ENCODE data around the gene TMEM176A.

The TMEM176A gene

DNA sequence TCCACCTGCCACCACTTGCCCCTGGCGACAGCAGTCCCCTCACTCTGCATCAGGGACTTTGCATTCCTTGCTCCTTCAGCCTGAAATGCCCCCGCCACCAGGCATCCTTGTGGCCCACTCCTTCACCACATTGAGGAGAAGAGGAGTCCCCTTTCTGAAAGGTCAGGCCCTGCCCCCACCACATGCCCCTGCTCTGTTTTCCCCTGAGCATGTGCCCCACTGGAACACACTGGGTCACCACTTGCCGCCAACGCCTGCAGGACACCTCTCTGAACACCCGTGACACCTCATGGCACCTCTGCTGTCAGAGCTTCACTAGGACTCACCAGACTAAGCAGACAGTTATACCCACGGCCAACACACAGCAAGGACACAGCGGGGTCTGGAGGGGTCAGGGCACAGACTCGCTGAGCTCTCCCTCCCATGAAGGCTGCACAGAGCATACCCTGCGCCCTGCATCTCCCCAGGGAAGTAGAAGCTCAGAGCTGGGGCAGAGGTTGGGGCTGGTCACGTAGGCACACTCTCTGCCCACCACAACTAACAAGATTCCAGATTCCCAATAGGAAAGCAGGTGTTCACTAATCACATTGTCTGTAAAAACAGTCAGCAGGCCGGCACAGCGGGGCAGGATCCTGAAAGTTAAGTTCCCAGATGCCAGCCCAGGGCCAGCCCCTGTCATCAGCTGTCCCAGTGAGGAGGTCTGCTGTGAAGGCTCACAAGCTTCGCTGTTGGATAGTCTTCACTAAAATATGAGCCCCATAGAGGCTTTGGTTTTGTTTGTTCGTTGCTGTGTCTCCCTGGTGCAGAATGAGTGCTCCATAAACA, 45.9 kb downstream of the TMEM176A start:
- TF ChIP-seq, protein P1, sequence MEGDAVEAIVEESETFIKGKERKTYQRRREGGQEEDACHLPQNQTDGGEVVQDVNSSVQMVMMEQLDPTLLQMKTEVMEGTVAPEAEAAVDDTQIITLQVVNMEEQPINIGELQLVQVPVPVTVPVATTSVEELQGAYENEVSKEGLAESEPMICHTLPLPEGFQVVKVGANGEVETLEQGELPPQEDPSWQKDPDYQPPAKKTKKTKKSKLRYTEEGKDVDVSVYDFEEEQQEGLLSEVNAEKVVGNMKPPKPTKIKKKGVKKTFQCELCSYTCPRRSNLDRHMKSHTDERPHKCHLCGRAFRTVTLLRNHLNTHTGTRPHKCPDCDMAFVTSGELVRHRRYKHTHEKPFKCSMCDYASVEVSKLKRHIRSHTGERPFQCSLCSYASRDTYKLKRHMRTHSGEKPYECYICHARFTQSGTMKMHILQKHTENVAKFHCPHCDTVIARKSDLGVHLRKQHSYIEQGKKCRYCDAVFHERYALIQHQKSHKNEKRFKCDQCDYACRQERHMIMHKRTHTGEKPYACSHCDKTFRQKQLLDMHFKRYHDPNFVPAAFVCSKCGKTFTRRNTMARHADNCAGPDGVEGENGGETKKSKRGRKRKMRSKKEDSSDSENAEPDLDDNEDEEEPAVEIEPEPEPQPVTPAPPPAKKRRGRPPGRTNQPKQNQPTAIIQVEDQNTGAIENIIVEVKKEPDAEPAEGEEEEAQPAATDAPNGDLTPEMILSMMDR (IDR thresholded peaks at IDR 0.05; ENCODE audit: extremely low read depth, insufficient read depth, missing control alignments), result no peak
- in situ Hi-C loops (cut with MboI; ENCODE audit: low pct_unique_long_range_greater_than_20kb, low sequenced_read_pairs, unreplicated experiment), result no loop called here
- DNase-seq (ENCODE audit: low spot score), result no peak

DNA sequence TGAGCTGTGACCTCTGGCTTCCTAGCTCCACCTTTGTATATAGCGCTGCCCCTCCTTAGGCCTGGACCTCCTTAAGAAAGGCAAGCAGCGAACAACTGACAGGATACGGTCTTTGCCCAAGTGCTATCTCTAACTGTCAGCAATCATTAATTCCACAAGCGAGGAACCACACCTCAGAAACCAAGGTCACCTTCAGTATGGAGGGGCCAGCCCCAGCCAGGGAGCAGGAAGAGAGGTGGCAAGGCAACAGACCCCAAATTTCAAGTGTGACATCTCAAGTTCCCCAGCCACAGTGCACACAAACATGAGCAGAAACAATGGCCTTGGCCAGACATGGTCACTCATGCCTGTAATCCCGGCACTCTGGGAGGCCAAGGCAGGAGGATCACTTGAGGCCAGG, 47.0 kb downstream of the TMEM176A start:
- DNase-seq (ENCODE audit: low spot score), result no peak
- TF ChIP-seq, protein P1 (IDR thresholded peaks at IDR 0.05; ENCODE audit: extremely low read depth, insufficient read depth, missing control alignments), result no peak
- in situ Hi-C loops (cut with MboI; ENCODE audit: low pct_unique_long_range_greater_than_20kb, low sequenced_read_pairs, unreplicated experiment), result no loop called here

DNA sequence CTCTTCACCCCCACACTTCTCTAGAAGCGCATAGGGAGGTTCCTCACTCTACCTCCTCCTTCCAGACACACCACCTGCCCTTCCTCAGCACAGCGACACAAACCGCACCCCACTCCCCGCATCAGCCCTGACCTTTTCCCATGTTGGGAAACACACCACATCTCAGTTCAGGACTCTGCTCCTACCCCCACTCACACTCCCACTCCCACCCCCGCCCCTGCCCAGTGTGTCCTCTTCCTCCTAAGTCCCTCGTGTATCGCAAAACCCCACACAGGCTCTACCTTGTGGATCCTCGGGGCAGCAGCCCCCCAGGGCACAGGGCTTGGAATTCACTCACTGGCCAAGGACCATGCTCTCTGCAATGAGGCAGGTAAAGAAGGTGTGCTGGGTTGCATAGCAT, 47.5 kb downstream of the TMEM176A start:
- TF ChIP-seq, protein P1 (IDR thresholded peaks at IDR 0.05; ENCODE audit: extremely low read depth, insufficient read depth, missing control alignments), result no peak
- in situ Hi-C loops (cut with MboI; ENCODE audit: low pct_unique_long_range_greater_than_20kb, low sequenced_read_pairs, unreplicated experiment), result no loop called here
- no peak for DNase-seq (ENCODE audit: low spot score)

DNA sequence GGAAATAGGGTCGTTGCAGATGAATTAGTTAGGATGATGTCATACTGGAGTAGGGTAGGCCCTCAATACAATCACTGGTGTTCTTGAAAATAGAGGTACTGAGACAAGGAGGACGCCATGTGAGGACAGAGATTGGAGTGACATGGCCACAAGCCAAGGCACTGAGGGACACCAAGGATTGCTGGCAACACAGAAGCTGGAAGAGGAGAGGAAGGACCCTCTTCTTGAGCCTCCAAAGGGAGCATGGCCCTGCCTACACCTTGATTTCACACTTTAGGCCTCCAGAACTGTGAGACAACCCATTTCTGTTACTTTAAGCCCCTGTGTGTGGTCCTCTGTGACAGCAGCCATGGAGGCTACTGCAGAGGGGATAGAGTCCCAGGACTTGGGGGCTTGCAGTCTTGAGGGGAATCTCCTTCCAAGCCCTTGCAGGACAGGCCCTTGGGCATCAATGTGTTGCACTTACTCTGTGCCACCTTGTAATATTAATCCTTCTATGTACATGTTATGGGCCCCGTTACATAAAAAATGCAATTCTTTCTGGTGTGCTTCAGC, 48.1 kb downstream of the TMEM176A start:
- DNase-seq (ENCODE audit: low spot score), result no peak
- TF ChIP-seq, protein P1 (IDR thresholded peaks at IDR 0.05; ENCODE audit: extremely low read depth, insufficient read depth, missing control alignments), result no peak
- in situ Hi-C loops (cut with MboI; ENCODE audit: low pct_unique_long_range_greater_than_20kb, low sequenced_read_pairs, unreplicated experiment), result no loop called here

DNA sequence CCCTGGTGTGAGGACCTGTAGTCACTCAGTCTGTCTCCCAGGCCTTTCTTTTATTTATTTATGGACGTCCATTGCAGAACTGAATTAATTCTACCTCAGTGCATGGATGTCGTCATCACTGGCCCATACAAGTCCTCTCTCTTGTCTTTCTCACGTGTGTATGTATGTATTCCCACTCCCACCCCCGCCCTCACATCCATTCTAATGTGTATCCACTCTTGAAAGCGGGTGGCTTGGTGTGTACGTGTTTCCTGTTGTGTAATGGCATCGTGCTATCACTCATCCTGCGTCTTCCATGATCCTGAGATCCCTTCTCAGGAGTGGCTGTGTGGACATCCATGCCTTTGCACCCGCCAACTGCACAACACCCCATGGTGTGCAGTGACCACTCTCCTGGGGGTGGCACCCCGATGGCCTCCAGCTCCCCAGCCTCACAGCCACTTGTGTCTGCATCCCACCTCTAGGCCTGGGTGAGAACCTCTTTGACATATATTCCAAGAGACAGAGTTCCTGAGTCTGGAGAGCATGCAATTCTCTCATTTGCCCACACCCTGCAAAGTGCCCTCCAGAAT, 48.7 kb downstream of the TMEM176A start:
- no peak for DNase-seq (ENCODE audit: low spot score)
- TF ChIP-seq, protein P1 (IDR thresholded peaks at IDR 0.05; ENCODE audit: extremely low read depth, insufficient read depth, missing control alignments), result no peak
- in situ Hi-C loops (cut with MboI; ENCODE audit: low pct_unique_long_range_greater_than_20kb, low sequenced_read_pairs, unreplicated experiment), result no loop called here

DNA sequence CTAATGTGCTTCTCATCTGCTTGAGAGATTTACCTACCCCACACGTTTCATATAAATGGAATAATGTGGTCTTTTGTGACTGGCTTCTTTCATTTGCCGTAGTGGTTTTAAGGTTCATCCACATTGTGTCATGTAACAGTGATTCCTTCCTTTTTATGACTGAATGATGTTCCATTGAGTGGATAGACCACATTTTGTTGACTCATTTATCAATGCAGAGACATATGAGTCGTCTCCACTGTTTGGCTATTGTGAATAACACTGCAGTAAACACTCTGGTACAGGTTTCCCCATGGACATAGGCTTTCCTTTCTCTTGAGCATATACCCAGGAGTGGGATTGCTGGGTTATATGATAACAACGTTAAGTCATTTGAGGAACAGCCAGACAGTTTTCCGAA, 49.7 kb downstream of the TMEM176A start:
- TF ChIP-seq, protein P1 (IDR thresholded peaks at IDR 0.05; ENCODE audit: extremely low read depth, insufficient read depth, missing control alignments), result no peak
- DNase-seq (ENCODE audit: low spot score), result no peak
- in situ Hi-C loops (cut with MboI; ENCODE audit: low pct_unique_long_range_greater_than_20kb, low sequenced_read_pairs, unreplicated experiment), result no loop called here
